ENCODE data around the gene GAREM1.
"Not testable (repeated sequence)": the region's sequence is repeated elsewhere in the genome, so short reads cannot be mapped to it uniquely, and the experiment has no call there.

The GAREM1 gene

GRCh38 chr18:32470714-32471633, at the start of gene GAREM1:
Gene GAREM1, minus strand, starts transcription at chr18:32470882. Its CDS starts 454 bp downstream, at chr18:32470428.
- DNase-seq, result peak; percentile 97

DNA sequence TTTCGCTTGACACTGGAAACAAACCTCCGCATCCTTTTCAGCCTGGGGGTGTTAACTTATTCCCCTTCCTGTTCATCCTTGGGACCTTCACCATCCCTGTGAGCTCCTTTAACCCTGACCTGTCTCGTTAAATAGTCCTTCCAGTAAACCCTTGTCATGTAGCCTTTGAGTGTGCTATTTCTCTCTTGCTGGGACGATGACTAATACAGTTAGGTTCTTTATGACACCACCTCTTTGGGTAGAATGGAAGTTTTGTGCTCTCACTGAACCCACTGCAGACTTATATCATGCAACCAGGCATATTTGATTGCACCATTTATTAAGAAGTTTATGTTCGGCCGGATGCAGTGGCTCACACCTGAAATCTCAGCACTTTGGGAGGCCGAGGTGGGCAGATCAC, 40.5 kb upstream of the GAREM1 start:
- no peak for DNase-seq

DNA sequence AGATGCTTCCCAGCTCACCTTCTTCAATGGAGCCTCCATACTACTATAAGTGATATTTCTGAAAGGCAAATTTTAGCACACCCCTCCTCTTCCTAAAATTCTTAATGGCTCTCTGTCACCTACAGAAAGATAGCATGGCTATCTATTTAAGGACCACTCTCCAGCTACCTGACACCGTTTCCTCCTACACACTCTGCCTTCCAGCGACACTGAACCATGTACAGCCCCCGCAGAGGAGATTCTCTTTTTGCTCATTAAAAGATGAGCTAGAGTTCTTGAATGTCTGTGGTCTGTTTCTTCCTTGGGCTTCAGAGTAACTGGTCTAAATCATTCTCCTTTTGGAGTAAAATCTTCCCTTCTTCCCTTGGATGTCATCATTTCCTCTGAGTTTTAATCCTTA, 38.4 kb upstream of the GAREM1 start:
- no peak for DNase-seq

- no peak for DNase-seq
These were observed 36.4 kb upstream of the GAREM1 start for GRCh38 chr18:32507093-32507492.

GRCh38 chr18:32502014-32502413, 31.3 kb upstream of the GAREM1 start:
- no peak for DNase-seq

DNA sequence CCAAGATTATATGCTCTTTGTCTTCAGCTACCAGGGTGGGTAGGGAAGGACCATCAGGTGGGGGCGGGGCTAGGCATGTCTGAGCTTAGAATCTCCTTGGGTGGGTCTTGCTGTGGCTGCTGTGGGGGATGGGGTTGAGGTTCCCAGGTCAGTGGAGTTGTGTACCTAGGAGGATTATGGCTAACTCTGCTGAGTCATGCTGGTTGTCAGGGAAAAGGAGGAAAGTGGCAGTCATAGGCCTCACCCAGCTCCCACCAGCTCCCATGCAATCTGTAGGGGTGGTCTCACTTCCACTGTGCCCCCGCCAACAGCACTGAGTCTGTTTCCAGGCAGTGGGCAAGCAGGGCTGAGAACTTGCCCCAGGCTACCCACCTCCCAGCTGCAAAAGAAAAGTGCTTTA, 30.6 kb upstream of the GAREM1 start:
- DNase-seq, result not testable (repeated sequence)

- DNase-seq, result no peak
These were observed 12.3 kb upstream of the GAREM1 start for GRCh38 chr18:32483002-32483401.

DNA sequence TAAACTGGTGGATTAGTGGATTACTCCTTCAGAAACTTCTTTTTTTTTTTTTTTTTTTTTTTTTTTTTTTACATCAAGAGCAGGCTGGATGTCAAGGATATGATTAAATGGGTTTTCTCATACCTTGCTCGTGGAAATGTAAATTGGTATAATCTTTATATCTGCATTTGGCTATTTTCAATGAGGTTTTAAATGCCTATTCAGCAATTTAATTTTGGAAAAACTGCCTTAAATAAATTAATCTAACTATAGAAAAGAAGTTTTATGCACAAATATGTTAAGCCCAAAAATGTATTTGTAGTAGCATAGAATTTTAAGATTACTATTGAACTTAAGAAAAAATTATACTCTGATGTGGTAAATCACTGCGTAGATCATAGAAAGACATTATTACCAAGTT, 11.4 kb upstream of the GAREM1 start:
- DNase-seq, result no peak

DNA sequence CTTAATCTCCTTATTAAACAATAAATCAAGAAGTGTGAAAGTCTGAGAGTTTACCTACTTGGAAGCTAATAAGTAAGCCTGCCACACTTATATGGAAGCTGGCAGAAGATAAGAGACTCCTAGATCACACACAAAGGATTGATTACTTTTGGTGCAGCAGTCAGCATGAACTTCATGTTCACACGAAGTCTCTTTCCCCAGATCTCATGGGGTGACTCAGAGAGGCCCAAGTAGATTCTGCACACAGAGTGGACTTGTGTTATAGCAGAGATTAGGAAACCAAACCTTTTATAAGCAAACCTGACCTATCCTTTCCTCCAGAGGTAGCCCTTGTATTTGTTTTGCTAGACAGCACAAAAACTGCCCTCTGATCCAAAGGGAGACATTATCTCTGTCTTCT, 9.9 kb upstream of the GAREM1 start:
- DNase-seq, result no peak

GRCh38 chr18:32478807-32479206, 8.1 kb upstream of the GAREM1 start:
- DNase-seq, result no peak

DNA sequence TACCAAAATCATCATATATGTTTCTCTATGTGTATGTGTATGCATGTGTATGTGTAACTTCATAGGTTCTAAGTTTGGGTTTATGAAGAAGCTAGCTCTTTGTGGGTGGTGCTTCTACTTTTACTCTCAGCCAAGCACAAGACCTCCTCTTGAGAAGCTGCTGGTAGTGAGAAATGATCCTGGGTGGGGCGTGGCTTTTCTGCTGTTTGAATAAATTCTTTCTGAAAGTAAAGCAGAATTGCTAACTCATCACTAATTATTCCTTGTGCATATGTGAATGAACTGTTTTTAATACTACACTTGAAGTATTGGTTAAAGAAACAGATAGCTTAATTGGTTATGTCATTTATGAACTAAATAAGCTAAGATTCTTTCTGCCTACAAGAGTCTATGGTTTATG, 7.6 kb upstream of the GAREM1 start:
- no peak for DNase-seq

GRCh38 chr18:32476106-32476505, 5.4 kb upstream of the GAREM1 start:
- no peak for DNase-seq

- not testable (repeated sequence) for DNase-seq
These were observed 4.4 kb upstream of the GAREM1 start for GRCh38 chr18:32475069-32475468.

DNA sequence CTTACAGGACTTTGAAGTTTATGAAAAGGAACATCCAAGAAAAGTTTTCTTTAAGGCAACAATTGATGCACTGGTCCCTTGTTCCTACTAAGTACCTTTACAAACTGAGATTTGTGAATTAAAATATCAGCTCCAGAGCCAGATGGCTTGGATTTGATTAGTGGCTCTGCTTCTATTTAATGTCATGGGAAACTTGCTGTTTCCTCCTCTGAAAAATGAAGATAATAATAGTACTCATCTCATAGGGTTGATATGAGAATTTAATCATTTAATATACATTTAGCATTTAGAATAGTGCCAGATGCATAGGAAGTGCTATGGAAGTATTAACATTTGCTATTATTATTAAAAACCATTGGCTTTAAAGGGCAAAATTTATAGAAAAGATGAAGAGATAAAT, 2.6 kb upstream of the GAREM1 start:
- no peak for DNase-seq

DNA sequence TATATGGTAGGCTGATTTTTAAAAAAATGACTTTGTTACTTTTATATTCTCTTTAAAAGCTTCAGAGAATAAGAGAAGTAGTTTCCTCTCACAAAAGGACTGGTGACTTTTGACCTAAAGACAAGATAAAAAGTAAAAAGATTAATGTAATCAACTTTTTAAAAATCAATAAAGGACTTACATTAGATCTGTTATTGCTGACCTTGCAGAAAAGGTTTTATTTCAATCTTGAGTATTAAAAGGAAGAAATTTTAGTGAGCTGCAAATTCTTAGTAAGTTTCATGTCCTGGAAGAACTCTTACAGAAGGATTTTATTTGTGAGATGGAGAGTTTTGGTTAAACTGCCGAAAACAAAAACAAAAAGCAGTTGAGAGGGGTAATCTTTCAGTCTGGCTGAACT, 2.2 kb upstream of the GAREM1 start:
- no peak for DNase-seq

DNA sequence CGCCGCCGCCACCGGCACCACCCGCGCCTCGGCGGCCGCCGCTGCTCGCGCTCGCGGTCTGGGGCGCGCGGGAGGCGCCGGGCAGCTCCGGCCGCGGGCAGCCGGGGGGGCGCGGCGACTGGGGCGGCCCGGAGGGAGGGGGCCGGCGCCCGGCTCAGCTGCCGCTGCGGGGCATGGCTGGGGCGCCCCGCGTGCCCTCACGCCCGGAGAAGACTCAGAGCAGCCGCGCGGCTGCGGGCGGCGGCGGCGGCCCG, 295 bp downstream of the GAREM1 start:
- DNase-seq, result no peak

DNA sequence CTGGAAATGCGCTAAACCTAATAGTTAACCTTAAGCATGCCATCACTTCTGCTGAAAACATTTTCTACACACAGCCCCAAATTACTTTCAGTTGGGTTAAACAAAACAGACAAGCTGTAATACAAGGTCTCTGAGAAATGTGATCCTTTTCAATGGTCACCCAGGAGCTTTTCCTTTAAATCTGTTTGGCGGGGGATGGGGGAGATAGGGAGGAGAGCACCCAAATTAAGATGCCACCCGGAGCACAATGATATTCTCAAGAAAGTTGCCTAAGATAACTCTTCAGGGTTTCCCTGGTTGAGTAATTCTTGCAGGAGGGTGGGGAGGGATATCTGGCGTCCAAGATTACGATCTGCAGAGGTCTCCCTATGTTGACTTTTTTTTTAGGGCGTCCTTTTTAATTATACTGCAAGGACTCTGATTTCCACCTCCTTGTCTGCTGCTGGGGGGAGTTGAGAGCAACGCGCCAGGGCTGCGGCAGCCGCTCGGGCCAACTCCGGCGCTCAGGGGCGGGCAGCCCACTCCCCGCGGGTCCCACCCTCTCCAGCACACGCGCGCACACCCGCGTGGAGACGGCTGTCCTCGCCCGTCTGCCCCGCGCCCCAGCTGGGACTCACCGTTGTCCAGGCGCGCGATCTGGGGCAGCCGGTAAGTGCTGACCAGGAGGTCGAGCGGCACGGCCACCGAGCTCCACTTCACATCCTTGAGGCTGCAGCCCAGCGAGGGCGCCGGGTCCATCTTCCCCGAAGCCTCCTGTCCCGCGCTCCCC, 807 bp downstream of the GAREM1 start:
- no peak for DNase-seq

DNA sequence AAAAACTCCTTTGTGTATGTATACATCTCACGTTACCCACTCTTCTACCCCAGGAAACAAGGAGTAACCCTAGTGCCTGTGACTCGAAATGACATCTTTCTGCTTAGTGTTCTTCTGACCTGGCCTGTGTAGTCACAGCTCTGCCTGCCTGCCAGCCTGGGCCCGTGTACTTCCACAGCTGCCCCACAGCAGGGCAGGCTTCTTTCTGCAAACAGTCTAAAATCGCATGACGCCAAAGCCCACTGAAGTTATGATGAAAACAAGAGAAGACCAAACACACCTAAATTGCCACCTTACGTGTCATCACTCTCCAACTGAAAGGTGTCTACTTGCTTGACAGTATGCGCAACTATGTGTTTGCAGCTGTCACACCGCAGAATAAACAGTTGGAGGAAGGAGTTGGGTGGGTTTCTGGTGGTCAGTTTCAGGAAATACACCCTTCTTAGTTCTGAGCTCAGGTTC, 1.5 kb downstream of the GAREM1 start:
- peak; percentile 56 for DNase-seq

GRCh38 chr18:32468147-32468845, 2.4 kb downstream of the GAREM1 start:
- no peak for DNase-seq

- DNase-seq, result no peak
These were observed 8.9 kb downstream of the GAREM1 start for GRCh38 chr18:32461709-32462272.

- DNase-seq, result no peak
These were observed 10.4 kb downstream of the GAREM1 start for GRCh38 chr18:32460171-32460731.

DNA sequence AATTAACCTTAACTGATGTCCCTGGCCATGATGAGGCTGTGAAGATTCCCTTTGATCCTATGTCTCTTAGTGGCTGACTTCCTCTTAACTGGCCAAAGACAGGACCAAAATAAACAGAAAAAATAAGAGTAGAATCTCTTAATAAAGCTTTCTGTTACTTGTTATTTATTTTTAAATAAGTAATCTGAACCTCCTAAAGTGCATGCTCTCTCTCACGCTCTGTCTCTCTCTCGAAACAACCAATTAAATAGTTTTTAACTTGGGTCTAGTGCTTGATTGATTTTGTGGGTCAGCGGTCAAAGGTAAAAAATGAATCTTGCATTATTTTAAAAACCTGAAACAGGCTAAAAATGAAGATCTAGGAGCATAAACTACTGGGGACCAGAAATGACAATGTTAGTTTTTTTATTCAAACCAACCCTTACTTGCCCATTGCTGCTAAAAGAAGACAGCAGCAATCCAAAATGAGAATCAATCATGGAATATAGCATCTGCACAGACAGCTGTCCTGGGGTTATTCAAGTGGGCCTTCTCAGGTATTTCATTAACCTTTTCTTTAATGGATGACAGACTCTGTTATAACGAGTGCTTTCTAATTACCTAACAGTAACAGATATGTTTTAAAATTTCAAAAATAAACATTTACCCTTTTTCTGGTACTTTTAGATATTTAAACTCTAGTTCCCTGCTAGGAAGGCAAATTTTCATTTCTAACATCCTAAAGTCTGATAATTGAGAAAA, 11.2 kb downstream of the GAREM1 start:
- DNase-seq, result no peak

Data from NCI-H748 treated with DMSO at 0.1 percent for 48 hours (cell line).